Sigmoid colon (tissue), 4 donors: ENCODE measurements around the gene KDM5A.

Source experiments
- POLR2A ChIP-seq, 2 donors: fragments of 450-650 bp; IDR thresholded peaks; one replicate each; pipeline ENCODE4 v1.6.1; 2016; ENCODE audit warnings: antibody characterized with exemption in 2 of 2, mild to moderate bottlenecking in 2 of 2, moderate library complexity in 2 of 2
- POLR2AphosphoS5 ChIP-seq, 4 donors: sonication (generic); formaldehyde crosslinking; IDR thresholded peaks; one replicate each; pipeline ENCODE4 v1.6.1; 2017; ENCODE audit warnings: antibody characterized with exemption in 4 of 4
- TF ChIP-seq, protein P1 (sequence below), 4 experiments: fragments of 450-650 bp in 3 of 4; fragments of 200-600 bp in 1 of 4; IDR thresholded peaks; one replicate each; pipeline ENCODE4 v1.5.1; 2016 to 2019; ENCODE audit warnings: antibody characterized with exemption in 4 of 4, mild to moderate bottlenecking in 3 of 4, moderate library complexity in 2 of 4

- TF ChIP-seq, protein P1, sequence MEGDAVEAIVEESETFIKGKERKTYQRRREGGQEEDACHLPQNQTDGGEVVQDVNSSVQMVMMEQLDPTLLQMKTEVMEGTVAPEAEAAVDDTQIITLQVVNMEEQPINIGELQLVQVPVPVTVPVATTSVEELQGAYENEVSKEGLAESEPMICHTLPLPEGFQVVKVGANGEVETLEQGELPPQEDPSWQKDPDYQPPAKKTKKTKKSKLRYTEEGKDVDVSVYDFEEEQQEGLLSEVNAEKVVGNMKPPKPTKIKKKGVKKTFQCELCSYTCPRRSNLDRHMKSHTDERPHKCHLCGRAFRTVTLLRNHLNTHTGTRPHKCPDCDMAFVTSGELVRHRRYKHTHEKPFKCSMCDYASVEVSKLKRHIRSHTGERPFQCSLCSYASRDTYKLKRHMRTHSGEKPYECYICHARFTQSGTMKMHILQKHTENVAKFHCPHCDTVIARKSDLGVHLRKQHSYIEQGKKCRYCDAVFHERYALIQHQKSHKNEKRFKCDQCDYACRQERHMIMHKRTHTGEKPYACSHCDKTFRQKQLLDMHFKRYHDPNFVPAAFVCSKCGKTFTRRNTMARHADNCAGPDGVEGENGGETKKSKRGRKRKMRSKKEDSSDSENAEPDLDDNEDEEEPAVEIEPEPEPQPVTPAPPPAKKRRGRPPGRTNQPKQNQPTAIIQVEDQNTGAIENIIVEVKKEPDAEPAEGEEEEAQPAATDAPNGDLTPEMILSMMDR (IDR thresholded peaks at IDR 0.05) = no peak
- no peak for TF ChIP-seq POLR2A (IDR thresholded peaks at IDR 0.05)
- no peak for TF ChIP-seq POLR2AphosphoS5 (IDR thresholded peaks at IDR 0.05)
Measured at GRCh38 chr12:268483-268840, 120.7 kb downstream of the KDM5A start.
